AG04449 (cell line): ENCODE measurements around the gene NDUFA11.

ENCODE experiments used
- CTCF ChIA-PET: fragments of 350-600 bp; formaldehyde crosslinking; extraction: SDS; loops from one replicate; lab custom pipeline; 2021; ENCODE audit warnings: antibody characterized with exemption; lab: Yijun Ruan, JAX
- POLR2A ChIA-PET: fragments of 400-600, 350-600 bp; formaldehyde crosslinking; extraction: SDS; loops from one replicate; lab custom pipeline; 2020; ENCODE audit warnings: antibody characterized with exemption, inconsistent platforms; lab: Yijun Ruan, JAX
- DNase-seq: peaks from one replicate; pipeline ENCODE4 v3.0.0-alpha.2; 2010; ENCODE audit warnings: low read depth, low spot score
- H3K4me3 ChIP-seq: 2 replicates; pipeline ENCODE4 v1.5.1; 2011; ENCODE audit warnings: low read depth, mild to moderate bottlenecking, control low read depth, low read length
- CTCF ChIP-seq: IDR thresholded peaks from one replicate; pipeline ENCODE4 v1.5.1; 2011; ENCODE audit warnings: mild to moderate bottlenecking, moderate library complexity, low read length, control low read depth, inconsistent platforms; ENCODE audit not compliant: insufficient read depth; ENCODE audit errors: missing control alignments

The NDUFA11 gene

GRCh38 chr19:5940260-5941208 lies 36.9 kb upstream of the NDUFA11 start:
- TF ChIP-seq CTCF = no peak
- DNase-seq = no peak
- no peak overlapping the region for H3K4me3 ChIP-seq
- ChIA-PET POLR2A (no interaction called here), CTCF (interaction anchor here (3.9 to 7.1 kb wide), 2 partner anchors 27 to 28 kb away, joined by 20 to 57 read pairs; no protein-coding TSS in a partner anchor)

- no peak for TF ChIP-seq CTCF
- CTCF ChIA-PET = interaction anchor here (0.9 to 7.1 kb wide), 3 partner anchors 16 to 134 kb away, joined by 3 to 57 read pairs (median 4); no protein-coding TSS in a partner anchor
- no peak for DNase-seq
- POLR2A ChIA-PET = no interaction called here
- H3K4me3 ChIP-seq = no peak overlapping the region
Observed at GRCh38 chr19:5937550-5937949, 34.0 kb upstream of the NDUFA11 start.

DNA sequence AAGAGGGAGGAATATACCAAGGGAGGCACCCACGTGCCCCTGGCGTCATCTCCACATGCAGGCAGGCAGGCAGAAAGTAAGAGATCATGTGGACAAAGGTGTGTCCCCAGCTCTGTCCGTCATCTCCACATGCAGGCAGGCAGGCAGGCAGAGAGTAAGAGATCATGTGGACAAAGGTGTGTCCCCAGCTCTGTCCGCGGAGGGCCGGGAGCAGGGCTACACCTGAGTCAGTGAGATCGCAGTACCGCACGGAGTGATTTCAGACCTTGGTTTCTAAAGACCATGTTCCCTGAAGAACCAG lies 32.7 kb upstream of the NDUFA11 start:
- ChIA-PET CTCF (interaction anchor here (1.0 to 7.1 kb wide), 4 partner anchors 33 to 132 kb away, joined by 3 to 57 read pairs (median 6); no protein-coding TSS in a partner anchor), POLR2A (interaction anchor here (0.6 kb wide), 1 partner anchor 108 kb away, joined by 4 read pairs; no protein-coding TSS in a partner anchor)
- H3K4me3 ChIP-seq = no peak overlapping the region
- no peak for DNase-seq
- TF ChIP-seq CTCF = no peak

DNA sequence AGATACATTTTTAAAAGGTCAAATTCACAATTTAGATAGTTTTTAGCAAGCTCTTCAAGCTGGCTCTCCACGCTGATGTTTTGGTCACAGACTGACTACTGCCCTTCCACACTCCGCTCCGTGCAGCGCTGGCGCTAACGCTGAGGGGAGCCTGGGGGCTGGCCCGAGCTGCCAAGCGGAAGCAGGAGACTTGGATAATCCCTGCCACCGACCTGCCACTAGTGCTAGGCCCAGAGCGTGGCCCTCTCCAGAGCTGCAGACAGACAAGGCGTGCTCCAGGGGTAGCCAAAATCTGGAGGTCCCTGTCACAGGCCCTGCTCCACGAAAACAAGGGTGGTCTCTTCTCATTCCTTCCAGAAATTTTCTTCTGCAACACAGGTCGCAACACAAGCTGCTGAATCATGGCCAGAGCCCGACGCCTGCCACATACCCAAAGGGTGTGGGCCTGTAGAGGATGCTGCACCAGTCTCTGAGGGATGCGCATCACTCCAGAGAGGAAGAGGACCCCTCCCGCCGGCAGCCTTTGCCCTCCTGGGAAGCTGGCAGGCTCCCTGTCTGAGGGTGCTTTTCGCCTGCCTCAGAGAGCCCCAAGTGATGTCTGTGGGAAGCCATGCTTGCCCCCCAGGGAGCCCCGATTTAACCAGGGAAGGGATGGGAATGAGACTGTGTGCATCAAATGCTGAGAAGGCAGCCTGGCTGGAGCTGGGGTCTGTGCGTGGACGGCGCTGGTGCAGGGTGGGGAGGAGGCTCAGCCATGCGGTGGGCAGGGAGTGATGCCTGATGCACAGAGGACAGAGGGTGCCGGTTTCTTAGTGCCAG lies 32.1 kb upstream of the NDUFA11 start:
- H3K4me3 ChIP-seq = no peak overlapping the region
- TF ChIP-seq CTCF = no peak
- DNase-seq = no peak
- CTCF ChIA-PET = interaction anchor here (1.0 to 7.1 kb wide), 5 partner anchors 16 to 132 kb away, joined by 3 to 57 read pairs (median 4); no protein-coding TSS in a partner anchor
- POLR2A ChIA-PET = interaction anchor here (0.6 kb wide), 1 partner anchor 108 kb away, joined by 4 read pairs; no protein-coding TSS in a partner anchor

GRCh38 chr19:5934774-5935472 lies 31.3 kb upstream of the NDUFA11 start:
- no peak for TF ChIP-seq CTCF
- no peak for DNase-seq
- POLR2A ChIA-PET = no interaction called here
- no peak overlapping the region for H3K4me3 ChIP-seq
- CTCF ChIA-PET = interaction anchor here (1.1 to 7.1 kb wide), 6 partner anchors 9 to 131 kb away, joined by 3 to 57 read pairs (median 4); no protein-coding TSS in a partner anchor
